ENCODE data around the gene MRPL40. TPM values are rescaled to one million over a fixed set of nuclear protein-coding genes. Genes with fewer than 3 reads are reported as not detected.

MRPL40 gene
- polyA plus RNA-seq, 1 donor from 2014 or later: 32.5 TPM

- Histone ChIP-seq H3K9me2 (ENCODE audit: insufficient read depth, low read length) (no peaks in the 10 kb centered on the region), H3K79me2 (replicated peaks; ENCODE audit: insufficient read depth, low read length) (peaks cover 44% of the 10 kb centered on the region), H3K27ac (ENCODE audit: low read length) (peak overlapping the region; percentile 88), H3K27me3 (ENCODE audit: insufficient read depth, low read depth, low read length) (no peaks in the 10 kb centered on the region), H3K4me3 (ENCODE audit: low read length) (peak overlapping the region; percentile 98), H3K4me2 (ENCODE audit: low read length) (peak overlapping the region; percentile 100), H3K9me3 (ENCODE audit: low read length) (no peaks in the 10 kb centered on the region), H3K36me3 (ENCODE audit: insufficient read depth, low read length) (peaks cover 9% of the 10 kb centered on the region), H3K9ac (ENCODE audit: low read length) (peak overlapping the region; percentile 84), H4K20me1 (ENCODE audit: insufficient read depth) (no peaks in the 10 kb centered on the region), H2AFZ (ENCODE audit: low read depth, low read length) (peak overlapping the region; percentile 83), H3F3A (ENCODE audit: insufficient read depth, low read length, poor library complexity, severe bottlenecking) (no peaks in the 10 kb centered on the region)
- peak; percentile 30 for TF ChIP-seq MXI1 (conservative IDR thresholded peaks at IDR 0.05; ENCODE audit: poor library complexity, severe bottlenecking)
- no peak for TF ChIP-seq TAF1 (IDR thresholded peaks at IDR 0.05; ENCODE audit: low read depth)
- TF ChIP-seq, protein P1, sequence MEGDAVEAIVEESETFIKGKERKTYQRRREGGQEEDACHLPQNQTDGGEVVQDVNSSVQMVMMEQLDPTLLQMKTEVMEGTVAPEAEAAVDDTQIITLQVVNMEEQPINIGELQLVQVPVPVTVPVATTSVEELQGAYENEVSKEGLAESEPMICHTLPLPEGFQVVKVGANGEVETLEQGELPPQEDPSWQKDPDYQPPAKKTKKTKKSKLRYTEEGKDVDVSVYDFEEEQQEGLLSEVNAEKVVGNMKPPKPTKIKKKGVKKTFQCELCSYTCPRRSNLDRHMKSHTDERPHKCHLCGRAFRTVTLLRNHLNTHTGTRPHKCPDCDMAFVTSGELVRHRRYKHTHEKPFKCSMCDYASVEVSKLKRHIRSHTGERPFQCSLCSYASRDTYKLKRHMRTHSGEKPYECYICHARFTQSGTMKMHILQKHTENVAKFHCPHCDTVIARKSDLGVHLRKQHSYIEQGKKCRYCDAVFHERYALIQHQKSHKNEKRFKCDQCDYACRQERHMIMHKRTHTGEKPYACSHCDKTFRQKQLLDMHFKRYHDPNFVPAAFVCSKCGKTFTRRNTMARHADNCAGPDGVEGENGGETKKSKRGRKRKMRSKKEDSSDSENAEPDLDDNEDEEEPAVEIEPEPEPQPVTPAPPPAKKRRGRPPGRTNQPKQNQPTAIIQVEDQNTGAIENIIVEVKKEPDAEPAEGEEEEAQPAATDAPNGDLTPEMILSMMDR (IDR thresholded peaks at IDR 0.05; ENCODE audit: poor library complexity, severe bottlenecking): no peak
- peak; percentile 11 for TF ChIP-seq EP300 (conservative IDR thresholded peaks at IDR 0.05; ENCODE audit: poor library complexity, severe bottlenecking)
- no peak for TF ChIP-seq RAD21 (conservative IDR thresholded peaks at IDR 0.05)
- no peak for TF ChIP-seq REST (IDR thresholded peaks at IDR 0.05; ENCODE audit: borderline replicate concordance)
- no peak for TF ChIP-seq EZH2 (IDR thresholded peaks at IDR 0.05; ENCODE audit: borderline replicate concordance, insufficient read depth, low read length, poor library complexity, severe bottlenecking)
- TF ChIP-seq SMC3 (conservative IDR thresholded peaks at IDR 0.05; ENCODE audit: poor library complexity): peak; percentile 9
- TF ChIP-seq POLR2AphosphoS5 (IDR thresholded peaks at IDR 0.05): no peak
These were observed 15.8 kb downstream of the MRPL40 start for GRCh38 chr22:19448076-19448607.

DNA sequence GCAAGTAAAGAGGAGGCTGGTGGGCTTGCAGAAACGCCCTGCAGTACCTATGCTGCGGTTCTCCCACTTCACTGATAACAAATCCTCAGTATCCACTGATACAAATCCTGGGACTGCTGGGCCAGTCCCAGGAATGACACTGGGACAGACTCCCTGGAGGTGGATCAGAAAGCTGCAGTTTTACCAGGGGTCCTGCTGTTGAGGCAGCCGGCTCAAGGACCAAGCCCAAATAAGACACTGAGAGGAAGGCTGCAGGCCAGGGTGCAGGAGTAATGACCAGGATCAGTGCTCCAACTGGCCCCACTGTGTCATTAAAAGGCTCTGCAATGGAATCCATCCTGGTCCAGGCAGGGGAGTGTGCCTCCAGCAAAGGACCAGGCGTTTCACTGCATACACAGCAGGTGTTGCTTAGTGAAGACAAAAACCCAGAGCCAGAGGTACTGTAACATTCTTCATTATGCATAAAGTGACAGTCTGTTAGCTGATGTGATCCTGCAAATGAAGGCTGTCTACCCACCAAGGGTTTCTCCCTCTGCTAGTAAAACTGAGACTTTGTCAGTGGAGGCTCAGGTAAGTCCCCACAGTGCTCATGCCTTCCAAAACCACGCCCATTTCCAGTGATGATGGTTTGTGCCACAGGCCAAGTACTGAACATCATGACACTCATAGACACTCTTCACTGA, 16.5 kb downstream of the MRPL40 start:
- Histone ChIP-seq H2AFZ (ENCODE audit: low read depth, low read length) (no peak overlapping the region), H3K9me3 (ENCODE audit: low read length) (no peaks in the 10 kb centered on the region), H3K4me3 (ENCODE audit: low read length) (peak overlapping the region; percentile 98), H3F3A (ENCODE audit: insufficient read depth, low read length, poor library complexity, severe bottlenecking) (no peaks in the 10 kb centered on the region), H3K4me2 (ENCODE audit: low read length) (peak overlapping the region; percentile 100), H3K9ac (ENCODE audit: low read length) (peak overlapping the region; percentile 84), H3K36me3 (ENCODE audit: insufficient read depth, low read length) (peaks cover 5% of the 10 kb centered on the region), H3K27me3 (ENCODE audit: insufficient read depth, low read depth, low read length) (no peaks in the 10 kb centered on the region), H3K79me2 (replicated peaks; ENCODE audit: insufficient read depth, low read length) (peaks cover 43% of the 10 kb centered on the region), H4K20me1 (ENCODE audit: insufficient read depth) (no peaks in the 10 kb centered on the region), H3K27ac (ENCODE audit: low read length) (peak overlapping the region; percentile 88), H3K9me2 (ENCODE audit: insufficient read depth, low read length) (no peaks in the 10 kb centered on the region)
- TF ChIP-seq RAD21 (conservative IDR thresholded peaks at IDR 0.05): no peak
- no peak for TF ChIP-seq REST (IDR thresholded peaks at IDR 0.05; ENCODE audit: borderline replicate concordance)
- TF ChIP-seq, protein P1 (IDR thresholded peaks at IDR 0.05; ENCODE audit: poor library complexity, severe bottlenecking): no peak
- TF ChIP-seq SMC3 (conservative IDR thresholded peaks at IDR 0.05; ENCODE audit: poor library complexity): no peak
- TF ChIP-seq POLR2AphosphoS5 (IDR thresholded peaks at IDR 0.05): no peak
